Gastrocnemius medialis (tissue), 4 donors: ENCODE data around the gene GPRC5C. TPM values are rescaled to one million over a fixed set of nuclear protein-coding genes. Genes with fewer than 3 reads are reported as not detected.

ENCODE experiments used
- ATAC-seq, 2 donors: fragments of 150-250 bp; one replicate each; pipeline ENCODE4 v1.9.1; 2016
- DNase-seq, 2 donors: peaks; one replicate each; pipeline ENCODE4 v3.0.0-alpha.2; 2019
- H3K27ac ChIP-seq, 4 donors: fragments of 200-600 bp; sonication (generic); 1 replicate in 1 of 4; 2 replicates in 3 of 4; pipeline ENCODE4 v1.5.1; 2016 to 2018; ENCODE audit warnings: mild to moderate bottlenecking in 2 of 4, moderate library complexity in 1 of 4
- H3K27me3 ChIP-seq, 3 donors: fragments of 200-600 bp; sonication (generic) in 2 of 3; 1 replicate in 1 of 3; 2 replicates in 2 of 3; pipeline versions ENCODE4 v1.5.1 to v1.6.0; 2016 to 2019; ENCODE audit warnings: mild to moderate bottlenecking in 1 of 3, moderate library complexity in 1 of 3
- H3K36me3 ChIP-seq, 2 donors: fragments of 200-600 bp; sonication (generic) in 1 of 2; one replicate each; pipeline ENCODE4 v1.5.1; 2017 to 2018
- H3K4me1 ChIP-seq, 2 donors: fragments of 200-600 bp; sonication (generic) in 1 of 2; one replicate each; pipeline ENCODE4 v1.5.1; 2016 to 2017; ENCODE audit warnings: mild to moderate bottlenecking in 2 of 2
- H3K4me3 ChIP-seq, 4 donors: fragments of 200-600 bp; sonication (generic) in 3 of 4; 1 replicate in 1 of 4; 2 replicates in 3 of 4; pipeline ENCODE4 v1.5.1; 2016 to 2019; ENCODE audit warnings: mild to moderate bottlenecking in 2 of 4
- H3K9me3 ChIP-seq, 3 donors: fragments of 200-600 bp; sonication (generic) in 2 of 3; 1 replicate in 1 of 3; 2 replicates in 2 of 3; pipeline ENCODE4 v1.5.1; 2016 to 2019
- CTCF ChIP-seq, 5 experiments: fragments of 450-650 bp in 3 of 5; fragments of 200-600 bp in 2 of 5; sonication (generic) in 2 of 5; IDR thresholded peaks in 4 of 5; conservative IDR thresholded peaks in 1 of 5; 1 replicate in 4 of 5; 2 replicates in 1 of 5; pipeline ENCODE4 v1.5.1; 2016 to 2019; ENCODE audit warnings: antibody characterized with exemption in 5 of 5, mild to moderate bottlenecking in 3 of 5, moderate library complexity in 3 of 5
- POLR2A ChIP-seq, 2 donors: fragments of 450-650 bp; IDR thresholded peaks; one replicate each; pipeline ENCODE4 v1.6.1; 2017; ENCODE audit warnings: antibody characterized with exemption in 2 of 2, mild to moderate bottlenecking in 2 of 2, moderate library complexity in 2 of 2
- in situ Hi-C, 4 donors: fragments of 200-750 bp; cut with MboI; loops; one replicate each; pipeline versions ENCODE4 v1.15.0 to v1.8.0; 2017; ENCODE audit warnings: low sequenced_read_pairs in 4 of 4
- intact Hi-C: fragments of 100-400 bp; cut with DNase I; formaldehyde crosslinking; loops from one replicate; pipeline ENCODE4 v1.15.1; 2023; ENCODE audit warnings: low total_unique reads
- total RNA-seq, 4 donors: library from RNA; depleted of rRNA; stranded (reverse); fragments of >200 nt; gene quantifications; one replicate each; pipeline versions ENCODE4 v1.1.0 to v1.2.3, GENCODE V29; 2016

The GPRC5C gene
- total RNA-seq, 4 donors from 2014 or later, result 80.4 to 138 (median 127) TPM

- ATAC-seq (no peak), DNase-seq (no peak)
- in situ Hi-C loops (loop anchor here in 1 of 4 donors (10.0 kb wide), 1 partner anchor 237 kb away; the partner anchor contains the start of gene TTYH2), intact Hi-C loops (no loop called here)
- no peaks in the 10 kb centered on the region for H3K27me3 ChIP-seq
- H3K4me1 ChIP-seq, result peaks cover 61 to 65% of the 10 kb centered on the region in 2 donors
- no peak for TF ChIP-seq CTCF (IDR thresholded peaks at IDR 0.05 in 4 of 5, conservative IDR thresholded peaks at IDR 0.05 in 1 of 5)
- peak overlapping the region; percentile 92 to 98 (median 97) for H3K27ac ChIP-seq
- H3K4me3 ChIP-seq, result no peak overlapping the region
- no peaks in the 10 kb centered on the region for H3K36me3 ChIP-seq
- H3K9me3 ChIP-seq, result no peaks in the 10 kb centered on the region
Observed at GRCh38 chr17:74452033-74452840, 20.3 kb downstream of the GPRC5C start.

- TF ChIP-seq CTCF (IDR thresholded peaks at IDR 0.05 in 4 of 5, conservative IDR thresholded peaks at IDR 0.05 in 1 of 5) (no peak), POLR2A (IDR thresholded peaks at IDR 0.05) (peak; percentile 12 to 62)
- Histone ChIP-seq H3K27ac (peak overlapping the region; percentile 92 to 98 (median 97)), H3K27me3 (no peaks in the 10 kb centered on the region), H3K9me3 (no peaks in the 10 kb centered on the region), H3K4me3 (peak overlapping the region; percentile 52 to 63 (median 58)), H3K4me1 (peaks cover 55 to 64% of the 10 kb centered on the region in 2 donors), H3K36me3 (no peaks in the 10 kb centered on the region)
- DNase-seq, result peak in 1 of 2 donors; percentile 82
- intact Hi-C loops (no loop called here), in situ Hi-C loops (loop anchor here in 1 of 4 donors (10.0 kb wide), 1 partner anchor 238 kb away; the partner anchor contains the start of gene TTYH2)
- peak; percentile 31 to 39 for ATAC-seq
Observed at GRCh38 chr17:74452841-74453661, 21.2 kb downstream of the GPRC5C start.

GRCh38 chr17:74453665-74454196, 21.8 kb downstream of the GPRC5C start:
- Histone ChIP-seq H3K27me3 (no peaks in the 10 kb centered on the region), H3K27ac (peak overlapping the region; percentile 92 to 98 (median 97)), H3K4me3 (peak overlapping the region; percentile 52 to 63 (median 58)), H3K9me3 (no peaks in the 10 kb centered on the region), H3K36me3 (no peaks in the 10 kb centered on the region), H3K4me1 (peaks cover 49 to 61% of the 10 kb centered on the region in 2 donors)
- ATAC-seq (peak; percentile 22 to 73), DNase-seq (peak; percentile 87 to 94)
- intact Hi-C loops (loop anchor here (1.0 kb wide), 1 partner anchor 73 kb away; no protein-coding TSS in a partner anchor), in situ Hi-C loops (loop anchor here in 1 of 4 donors (10.0 kb wide), 1 partner anchor 239 kb away; the partner anchor contains the start of gene TTYH2)
- no peak for TF ChIP-seq CTCF (IDR thresholded peaks at IDR 0.05 in 4 of 5, conservative IDR thresholded peaks at IDR 0.05 in 1 of 5)
- no peak for TF ChIP-seq POLR2A (IDR thresholded peaks at IDR 0.05)

GRCh38 chr17:74454197-74455024, 22.5 kb downstream of the GPRC5C start:
- Histone ChIP-seq H3K27ac (peak overlapping the region; percentile 92 to 98 (median 97)), H3K9me3 (no peaks in the 10 kb centered on the region), H3K4me1 (peaks cover 42 to 55% of the 10 kb centered on the region in 2 donors), H3K36me3 (no peaks in the 10 kb centered on the region), H3K27me3 (no peaks in the 10 kb centered on the region), H3K4me3 (peak overlapping the region; percentile 52 to 63 (median 59))
- ATAC-seq (peak; percentile 53 to 71), DNase-seq (peak in 1 of 2 donors; percentile 60)
- TF ChIP-seq POLR2A (IDR thresholded peaks at IDR 0.05) (peak; percentile 85 to 87), CTCF (IDR thresholded peaks at IDR 0.05 in 4 of 5, conservative IDR thresholded peaks at IDR 0.05 in 1 of 5) (peak in 3 of 5 experiments; percentile 29 to 54 (median 31))
- in situ Hi-C loops, result loop anchor here in 2 of 4 donors (5.0 to 10.0 kb wide), 2 partner anchors 77 to 240 kb away; partner anchors contain the start of gene TTYH2 (in 1 of the 2)
- intact Hi-C loops, result loop anchor here (1.0 kb wide), 1 partner anchor 74 kb away; no protein-coding TSS in a partner anchor
